Immature natural killer cell (primary cell): ENCODE measurements around the gene NEURL1. TPM values are rescaled to one million over a fixed set of nuclear protein-coding genes. Genes with fewer than 3 reads are reported as not detected.

Source experiments
- DNase-seq, 3 donors: peaks; one replicate each; pipeline ENCODE4 v3.0.0; 2022; ENCODE audit warnings: mixed read lengths in 1 of 3
- H3K27ac Mint-ChIP-seq, 6 donors: one replicate each; pipeline ENCODE4 v1.8.0; 2020; ENCODE audit warnings: mixed read lengths in 6 of 6, mild to moderate bottlenecking in 5 of 6, inconsistent platforms in 4 of 6, moderate library complexity in 3 of 6
- H3K27me3 Mint-ChIP-seq, 3 donors: one replicate each; pipeline ENCODE4 v1.8.0; 2020 to 2021; ENCODE audit warnings: low read depth in 3 of 3, mild to moderate bottlenecking in 3 of 3, mixed read lengths in 3 of 3, moderate library complexity in 3 of 3, inconsistent platforms in 1 of 3
- H3K36me3 Mint-ChIP-seq, 3 donors: one replicate each; pipeline ENCODE4 v1.8.0; 2020; ENCODE audit warnings: mixed read lengths in 3 of 3, inconsistent platforms in 2 of 3, mild to moderate bottlenecking in 2 of 3
- H3K4me1 Mint-ChIP-seq, 2 donors: one replicate each; pipeline ENCODE4 v1.8.0; 2020; ENCODE audit warnings: inconsistent platforms in 2 of 2, mild to moderate bottlenecking in 2 of 2, mixed read lengths in 2 of 2, moderate library complexity in 1 of 2
- H3K4me3 Mint-ChIP-seq, 5 donors: one replicate each; pipeline ENCODE4 v1.8.0; 2020; ENCODE audit warnings: mild to moderate bottlenecking in 5 of 5, mixed read lengths in 5 of 5, inconsistent platforms in 3 of 5, moderate library complexity in 3 of 5
- H3K9me3 Mint-ChIP-seq, 6 donors: one replicate each; pipeline ENCODE4 v1.8.0; 2020; ENCODE audit warnings: mild to moderate bottlenecking in 6 of 6, mixed read lengths in 6 of 6, inconsistent platforms in 4 of 6, moderate library complexity in 3 of 6
- polyA plus RNA-seq, 3 donors: library from polyadenylated mRNA; unstranded; fragments of 300-500 nt; fragmentation: Illumina TruSeq; gene quantifications; one replicate each; pipeline ENCODE4 v1.2.3, GENCODE V29; 2021

Gene NEURL1
- polyA plus RNA-seq, 3 donors from 2014 or later, result 0.07 to 0.35 TPM; not detected in 1

DNA sequence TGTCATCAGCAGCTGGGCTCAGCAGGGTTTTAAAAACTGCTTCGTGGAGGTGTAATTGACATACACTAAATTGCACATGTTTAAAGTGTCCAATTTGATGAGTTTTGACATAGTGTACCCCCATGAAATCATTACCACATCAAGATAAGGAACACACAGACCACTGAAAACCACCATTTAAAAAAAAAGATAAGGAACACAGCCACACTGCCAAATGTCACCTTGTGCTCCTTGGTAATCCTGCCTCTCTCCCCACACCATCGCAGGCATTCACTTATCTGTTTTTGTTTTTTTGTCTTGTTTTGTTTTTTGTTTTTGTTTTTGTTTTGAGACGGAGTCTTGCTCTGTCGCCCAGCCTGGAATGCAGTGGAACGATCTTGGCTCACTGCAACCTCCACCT, 75.0 kb downstream of the NEURL1 start:
- Mint-ChIP-seq H3K27me3 (peaks cover 0 to 5% (median 4%) of the 10 kb centered on the region in 3 donors), H3K4me1 (no peaks in the 10 kb centered on the region), H3K9me3 (no peaks in the 10 kb centered on the region), H3K4me3 (no peak overlapping the region), H3K27ac (no peak overlapping the region), H3K36me3 (no peaks in the 10 kb centered on the region)
- no peak for DNase-seq

GRCh38 chr10:103569896-103570295, 76.4 kb downstream of the NEURL1 start:
- peaks cover 0 to 5% (median 4%) of the 10 kb centered on the region in 3 donors for H3K27me3 Mint-ChIP-seq
- no peaks in the 10 kb centered on the region for H3K9me3 Mint-ChIP-seq
- no peaks in the 10 kb centered on the region for H3K4me1 Mint-ChIP-seq
- DNase-seq, result no peak
- no peaks in the 10 kb centered on the region for H3K36me3 Mint-ChIP-seq
- no peak overlapping the region for H3K27ac Mint-ChIP-seq
- H3K4me3 Mint-ChIP-seq, result no peak overlapping the region

GRCh38 chr10:103570844-103571655, 77.5 kb downstream of the NEURL1 start:
- Mint-ChIP-seq H3K36me3 (no peaks in the 10 kb centered on the region), H3K4me1 (no peaks in the 10 kb centered on the region), H3K27me3 (peaks cover 0 to 5% (median 4%) of the 10 kb centered on the region in 3 donors), H3K27ac (no peak overlapping the region), H3K4me3 (no peak overlapping the region), H3K9me3 (no peaks in the 10 kb centered on the region)
- DNase-seq, result no peak

GRCh38 chr10:103571656-103571975, 78.1 kb downstream of the NEURL1 start:
- Mint-ChIP-seq H3K4me3 (no peak overlapping the region), H3K36me3 (no peaks in the 10 kb centered on the region), H3K4me1 (no peaks in the 10 kb centered on the region), H3K27ac (no peak overlapping the region), H3K27me3 (peaks cover 0 to 5% (median 1%) of the 10 kb centered on the region in 3 donors), H3K9me3 (no peaks in the 10 kb centered on the region)
- no peak for DNase-seq

GRCh38 chr10:103572347-103573204, 79.1 kb downstream of the NEURL1 start:
- no peak overlapping the region for H3K4me3 Mint-ChIP-seq
- no peaks in the 10 kb centered on the region for H3K4me1 Mint-ChIP-seq
- H3K27ac Mint-ChIP-seq, result no peak overlapping the region
- no peaks in the 10 kb centered on the region for H3K36me3 Mint-ChIP-seq
- H3K9me3 Mint-ChIP-seq, result no peaks in the 10 kb centered on the region
- no peak for DNase-seq
- peaks cover 0 to 4% (median 1%) of the 10 kb centered on the region in 3 donors for H3K27me3 Mint-ChIP-seq

- Mint-ChIP-seq H3K9me3 (no peaks in the 10 kb centered on the region), H3K27ac (no peak overlapping the region), H3K4me1 (no peaks in the 10 kb centered on the region), H3K27me3 (peaks cover 0 to 2% (median 1%) of the 10 kb centered on the region in 3 donors), H3K4me3 (no peak overlapping the region), H3K36me3 (no peaks in the 10 kb centered on the region)
- DNase-seq, result no peak
Observed at GRCh38 chr10:103573205-103573487, 79.6 kb downstream of the NEURL1 start.

DNA sequence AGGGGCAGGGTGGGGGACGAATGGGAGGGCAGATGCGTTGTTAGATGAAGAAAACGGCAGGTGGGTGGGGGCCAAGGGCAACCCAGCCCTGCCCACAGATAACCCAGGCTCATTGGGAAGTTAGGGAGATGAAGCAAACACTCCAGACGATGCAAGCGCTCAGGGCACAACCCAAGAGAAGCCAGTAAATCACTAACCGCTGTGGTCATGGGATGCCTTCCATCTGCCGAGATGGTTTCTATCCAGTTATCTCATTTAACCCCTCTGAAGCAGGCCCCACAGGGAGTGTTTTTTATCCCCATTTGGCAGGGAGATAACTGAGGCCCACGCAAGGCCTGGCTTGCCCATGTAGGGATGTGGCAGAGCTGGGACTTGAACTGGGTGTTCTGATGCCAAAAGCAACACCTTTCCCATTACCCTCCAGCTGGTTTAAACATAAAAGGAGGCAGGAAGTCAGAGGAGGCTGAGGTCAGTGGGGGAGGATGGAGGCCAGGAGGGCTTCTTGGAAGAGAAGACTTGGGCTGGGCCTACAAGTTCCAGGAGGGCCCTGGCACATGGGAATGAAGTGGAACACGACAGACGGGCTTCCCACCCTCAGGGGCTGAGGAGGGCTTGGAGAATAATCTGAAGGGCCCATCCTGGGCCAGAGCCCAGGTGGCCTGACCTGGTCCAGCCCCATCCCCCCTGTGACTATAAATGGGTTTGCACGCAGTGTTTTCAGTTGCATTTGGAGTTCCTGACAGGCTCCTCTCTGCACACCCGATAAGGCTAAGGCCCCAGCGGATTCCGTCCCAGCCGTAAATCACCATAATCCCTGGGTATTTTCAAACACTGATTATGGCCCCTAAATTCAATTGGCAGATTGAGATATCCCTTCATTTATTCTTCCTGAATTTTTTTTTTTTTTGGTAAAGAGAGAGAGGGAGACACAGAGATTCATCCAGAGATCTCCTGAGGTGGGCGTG, 80.9 kb downstream of the NEURL1 start:
- H3K36me3 Mint-ChIP-seq, result no peaks in the 10 kb centered on the region
- DNase-seq, result no peak
- H3K27me3 Mint-ChIP-seq, result peaks cover 0 to 2% (median 0%) of the 10 kb centered on the region in 3 donors
- H3K27ac Mint-ChIP-seq, result no peak overlapping the region
- no peak overlapping the region for H3K4me3 Mint-ChIP-seq
- H3K4me1 Mint-ChIP-seq, result no peaks in the 10 kb centered on the region
- H3K9me3 Mint-ChIP-seq, result no peaks in the 10 kb centered on the region

DNA sequence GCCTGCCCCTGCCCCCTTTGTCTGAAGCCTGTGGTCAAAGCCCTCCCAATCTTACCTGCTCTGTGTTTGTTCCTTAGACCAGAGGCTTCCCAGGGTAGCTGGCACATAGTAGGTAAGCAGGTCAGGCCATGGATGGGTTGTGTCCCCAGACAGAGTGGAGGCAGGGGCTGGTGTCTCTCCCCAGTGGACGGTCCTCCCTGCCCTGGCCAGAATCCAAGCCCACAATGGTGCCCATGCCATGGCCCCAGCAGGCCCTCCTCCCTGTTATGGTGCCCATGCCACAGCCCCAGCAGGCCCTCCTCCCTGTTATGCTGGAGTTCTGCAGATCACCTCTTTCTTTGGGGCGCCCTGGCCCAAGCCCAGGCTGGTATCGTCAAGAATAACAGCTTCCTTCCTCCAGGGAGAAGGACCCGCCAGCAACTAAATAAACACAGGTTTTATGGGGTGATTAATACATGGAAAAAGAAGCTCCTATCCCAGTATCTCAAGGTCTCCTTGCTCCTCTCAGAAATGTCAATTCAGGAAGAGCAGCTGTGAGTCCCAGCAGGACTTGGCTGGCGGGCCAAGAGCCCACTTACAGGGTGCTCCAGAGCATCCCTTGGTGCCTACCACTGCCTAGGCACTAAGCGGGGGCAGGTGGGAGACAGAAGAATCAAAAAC, 82.0 kb downstream of the NEURL1 start:
- DNase-seq, result no peak
- no peaks in the 10 kb centered on the region for H3K9me3 Mint-ChIP-seq
- no peak overlapping the region for H3K27ac Mint-ChIP-seq
- no peaks in the 10 kb centered on the region for H3K36me3 Mint-ChIP-seq
- no peak overlapping the region for H3K4me3 Mint-ChIP-seq
- H3K4me1 Mint-ChIP-seq, result no peaks in the 10 kb centered on the region
- H3K27me3 Mint-ChIP-seq, result peaks cover 0 to under 1% (median 0%) of the 10 kb centered on the region in 3 donors

- Mint-ChIP-seq H3K27ac (no peak overlapping the region), H3K36me3 (no peaks in the 10 kb centered on the region), H3K27me3 (no peaks in the 10 kb centered on the region), H3K9me3 (no peaks in the 10 kb centered on the region), H3K4me1 (no peaks in the 10 kb centered on the region), H3K4me3 (no peak overlapping the region)
- DNase-seq, result no peak
Observed at GRCh38 chr10:103576076-103576471, 82.6 kb downstream of the NEURL1 start.

- no peaks in the 10 kb centered on the region for H3K4me1 Mint-ChIP-seq
- H3K9me3 Mint-ChIP-seq, result no peaks in the 10 kb centered on the region
- H3K27me3 Mint-ChIP-seq, result no peaks in the 10 kb centered on the region
- H3K36me3 Mint-ChIP-seq, result no peaks in the 10 kb centered on the region
- H3K4me3 Mint-ChIP-seq, result no peak overlapping the region
- DNase-seq, result no peak
- H3K27ac Mint-ChIP-seq, result no peak overlapping the region
Observed at GRCh38 chr10:103576862-103577261, 83.4 kb downstream of the NEURL1 start.

DNA sequence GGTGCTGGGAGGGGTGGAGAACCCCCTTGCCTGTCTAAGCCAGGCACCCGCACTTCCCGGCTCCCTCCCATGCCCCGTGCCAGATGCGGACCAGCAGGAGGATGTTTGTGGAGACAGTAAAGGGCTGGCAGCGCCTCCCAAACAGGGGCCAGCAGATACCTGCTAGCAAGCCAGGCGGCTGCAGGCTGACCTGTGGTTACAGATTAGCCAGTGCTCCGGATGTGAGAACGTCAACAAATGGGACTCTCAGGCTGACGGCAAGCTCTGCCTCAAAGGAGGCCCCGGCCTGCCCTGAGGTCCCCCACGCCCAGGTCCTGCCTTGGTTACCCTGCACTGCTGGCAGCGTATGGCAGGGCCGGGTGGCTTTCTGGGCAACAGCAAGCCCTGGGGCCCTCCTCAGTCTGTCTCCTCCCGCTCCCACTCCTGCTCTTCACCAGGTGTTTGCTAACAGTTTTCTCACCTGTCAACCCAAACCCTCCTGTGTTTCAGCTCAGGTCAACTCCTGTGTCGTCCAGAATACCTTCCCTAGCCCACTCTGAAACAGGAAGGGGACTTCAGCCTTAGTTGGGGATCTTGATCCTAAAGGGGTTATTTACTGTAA, 85.4 kb downstream of the NEURL1 start:
- DNase-seq, result no peak
- Mint-ChIP-seq H3K36me3 (no peaks in the 10 kb centered on the region), H3K4me1 (peaks cover 3% of the 10 kb centered on the region in 2 donors), H3K9me3 (no peaks in the 10 kb centered on the region), H3K4me3 (no peak overlapping the region), H3K27ac (no peak overlapping the region), H3K27me3 (peaks cover 0 to 2% (median 2%) of the 10 kb centered on the region in 3 donors)

GRCh38 chr10:103580011-103580410, 86.5 kb downstream of the NEURL1 start:
- no peak for DNase-seq
- no peaks in the 10 kb centered on the region for H3K9me3 Mint-ChIP-seq
- H3K36me3 Mint-ChIP-seq, result no peaks in the 10 kb centered on the region
- H3K27ac Mint-ChIP-seq, result no peak overlapping the region
- H3K4me3 Mint-ChIP-seq, result no peak overlapping the region
- peaks cover 4 to 6% of the 10 kb centered on the region in 2 donors for H3K4me1 Mint-ChIP-seq
- H3K27me3 Mint-ChIP-seq, result peaks cover 0 to 4% (median 2%) of the 10 kb centered on the region in 3 donors

GRCh38 chr10:103580430-103580829, 86.9 kb downstream of the NEURL1 start:
- H3K27me3 Mint-ChIP-seq, result peaks cover 0 to 4% (median 2%) of the 10 kb centered on the region in 3 donors
- H3K4me3 Mint-ChIP-seq, result no peak overlapping the region
- H3K36me3 Mint-ChIP-seq, result no peaks in the 10 kb centered on the region
- H3K9me3 Mint-ChIP-seq, result no peaks in the 10 kb centered on the region
- H3K4me1 Mint-ChIP-seq, result peaks cover 4 to 6% of the 10 kb centered on the region in 2 donors
- no peak overlapping the region for H3K27ac Mint-ChIP-seq
- no peak for DNase-seq
